H9 (cell line): ENCODE results near the gene RGS3. TPM values are rescaled to one million over a fixed set of nuclear protein-coding genes. Genes with fewer than 3 reads are reported as not detected.

Experiments
- DNase-seq: peaks from one replicate; pipeline ENCODE4 v3.0.0-alpha.2; 2017
- H2AFZ ChIP-seq: one replicate; pipeline ENCODE4 v1.6.1; 2013; ENCODE audit warnings: mild to moderate bottlenecking, low read length, control low read depth, moderate library complexity
- H2AK5ac ChIP-seq: 2 replicates; pipeline ENCODE4 v1.6.1; 2013; ENCODE audit warnings: low read length, control low read depth, mixed read lengths; ENCODE audit not compliant: insufficient read length
- H2BK120ac ChIP-seq: one replicate; pipeline ENCODE4 v1.6.1; 2013; ENCODE audit warnings: low read depth, mild to moderate bottlenecking, low read length, control low read depth, inconsistent platforms; ENCODE audit not compliant: poor library complexity, severe bottlenecking
- H2BK12ac ChIP-seq: 2 replicates; pipeline ENCODE4 v1.6.1; 2013; ENCODE audit warnings: low read length, control low read depth, mixed read lengths, low read depth; ENCODE audit not compliant: insufficient read length
- H2BK15ac ChIP-seq: 2 replicates; pipeline ENCODE4 v1.6.1; 2013; ENCODE audit warnings: low read depth, low read length, control low read depth
- H2BK20ac ChIP-seq: one replicate; pipeline ENCODE4 v1.6.1; 2013; ENCODE audit warnings: low read depth, mild to moderate bottlenecking, low read length, control low read depth, inconsistent platforms; ENCODE audit not compliant: poor library complexity, severe bottlenecking
- H2BK5ac ChIP-seq: 2 replicates; pipeline ENCODE4 v1.6.1; 2013; ENCODE audit warnings: low read length, control low read depth, mixed read lengths; ENCODE audit not compliant: insufficient read length
- H3K14ac ChIP-seq: 2 replicates; pipeline ENCODE4 v1.6.1; 2013; ENCODE audit warnings: low read length, control low read depth; ENCODE audit not compliant: insufficient read depth
- H3K18ac ChIP-seq: 2 replicates; pipeline ENCODE4 v1.6.1; 2013; ENCODE audit warnings: low read depth, mild to moderate bottlenecking, mixed read lengths, low read length, control low read depth; ENCODE audit not compliant: insufficient read length
- H3K23ac ChIP-seq: 2 replicates; pipeline ENCODE4 v1.6.1; 2013; ENCODE audit warnings: low read length, control low read depth, mixed read lengths, low read depth; ENCODE audit not compliant: insufficient read length
- H3K23me2 ChIP-seq: 2 replicates; pipeline ENCODE4 v1.6.1; 2013; ENCODE audit warnings: low read depth, mild to moderate bottlenecking, mixed read lengths, low read length, control low read depth; ENCODE audit not compliant: insufficient read length, poor library complexity, severe bottlenecking
- H3K27ac ChIP-seq: 2 replicates; pipeline ENCODE4 v1.5.1; 2013; ENCODE audit warnings: low read length, control low read depth, mixed read lengths, low read depth; ENCODE audit not compliant: insufficient read length
- H3K27me3 ChIP-seq: 2 replicates; pipeline ENCODE4 v1.6.1; 2013; ENCODE audit warnings: low read length, control low read depth, inconsistent platforms; ENCODE audit not compliant: insufficient read depth
- H3K4ac ChIP-seq: 2 replicates; pipeline ENCODE4 v1.6.1; 2013; ENCODE audit warnings: low read depth, mild to moderate bottlenecking, control low read depth, inconsistent platforms, low read length, moderate library complexity
- H3K4me1 ChIP-seq: 2 replicates; pipeline ENCODE4 v1.6.1; 2013; ENCODE audit warnings: low read length, control low read depth, inconsistent platforms; ENCODE audit not compliant: insufficient read depth
- H3K4me2 ChIP-seq: 2 replicates; pipeline ENCODE4 v1.6.1; 2013; ENCODE audit warnings: low read length, control low read depth, mixed read lengths; ENCODE audit not compliant: insufficient read length, insufficient read depth
- H3K56ac ChIP-seq: 2 replicates; pipeline ENCODE4 v1.6.1; 2013; ENCODE audit warnings: low read depth, mild to moderate bottlenecking, mixed read lengths, low read length, control low read depth; ENCODE audit not compliant: insufficient read length
- H3K79me1 ChIP-seq: 2 replicates; pipeline ENCODE4 v1.6.1; 2013; ENCODE audit warnings: low read depth, mild to moderate bottlenecking, moderate library complexity, low read length, control low read depth, inconsistent platforms; ENCODE audit not compliant: insufficient read depth, poor library complexity, severe bottlenecking
- H3K79me2 ChIP-seq: 2 replicates; pipeline ENCODE4 v1.6.1; 2013; ENCODE audit warnings: low read length, control low read depth, inconsistent platforms; ENCODE audit not compliant: insufficient read depth
- H3K9ac ChIP-seq: 2 replicates; pipeline ENCODE4 v1.6.1; 2013; ENCODE audit warnings: low read length, control low read depth, mixed read lengths; ENCODE audit not compliant: insufficient read length; ENCODE audit errors: extremely low read depth
- H3K9me3 ChIP-seq: one replicate; pipeline ENCODE4 v1.6.1; 2013; ENCODE audit warnings: low read depth, low read length, inconsistent platforms; ENCODE audit not compliant: control insufficient read depth
- H3T11ph ChIP-seq: one replicate; pipeline ENCODE4 v1.6.1; 2013; ENCODE audit warnings: mild to moderate bottlenecking, low read length, control low read depth, inconsistent platforms
- H4K20me1 ChIP-seq: one replicate; pipeline ENCODE4 v1.6.1; 2013; ENCODE audit not compliant: control insufficient read depth, insufficient read length, insufficient read depth
- H4K5ac ChIP-seq: 2 replicates; pipeline ENCODE4 v1.6.1; 2013; ENCODE audit warnings: low read depth, mild to moderate bottlenecking, mixed read lengths, low read length, control low read depth; ENCODE audit not compliant: insufficient read length
- H4K8ac ChIP-seq: replicated peaks from 2 replicates; pipeline ENCODE4 v1.6.1; 2013; ENCODE audit warnings: low read length, control low read depth, mixed read lengths, low read depth; ENCODE audit not compliant: insufficient read length
- H4K91ac ChIP-seq: 2 replicates; pipeline ENCODE4 v1.6.1; 2013; ENCODE audit warnings: low read depth, mild to moderate bottlenecking, moderate library complexity, mixed read lengths, low read length, control low read depth; ENCODE audit not compliant: insufficient read length
- H3K27ac Mint-ChIP-seq, 3 experiments: 2 replicates in 2 of 3; 3 replicates in 1 of 3; pipeline ENCODE4 v1.8.0; 2020 to 2021; ENCODE audit warnings: mixed read lengths in 3 of 3, mild to moderate bottlenecking in 1 of 3, moderate library complexity in 1 of 3
- H3K27me3 Mint-ChIP-seq: 2 replicates; pipeline ENCODE4 v1.8.0; 2021; ENCODE audit warnings: low read depth, mild to moderate bottlenecking, moderate library complexity, mixed read lengths
- H3K36me3 Mint-ChIP-seq, 3 experiments: 2 replicates in 2 of 3; 3 replicates in 1 of 3; pipeline ENCODE4 v1.8.0; 2020 to 2021; ENCODE audit warnings: low read depth in 3 of 3, mixed read lengths in 3 of 3; ENCODE audit not compliant: insufficient read depth in 1 of 3
- H3K4me1 Mint-ChIP-seq, 2 experiments: 2 replicates each; pipeline ENCODE4 v1.8.0; 2020; ENCODE audit warnings: mixed read lengths in 2 of 2
- H3K4me3 Mint-ChIP-seq, 2 experiments: 2 replicates in 1 of 2; 3 replicates in 1 of 2; pipeline ENCODE4 v1.8.0; 2020 to 2021; ENCODE audit warnings: mild to moderate bottlenecking in 2 of 2, mixed read lengths in 2 of 2, moderate library complexity in 1 of 2
- H3K9me3 Mint-ChIP-seq, 2 experiments: 2 replicates in 1 of 2; 3 replicates in 1 of 2; pipeline ENCODE4 v1.8.0; 2020; ENCODE audit warnings: mild to moderate bottlenecking in 2 of 2, mixed read lengths in 2 of 2, moderate library complexity in 1 of 2
- CTCF ChIP-seq: fragments of 200-600 bp; sonication (generic); conservative IDR thresholded peaks from 3 replicates; pipeline ENCODE4 v1.8.0; 2021; ENCODE audit warnings: antibody characterized with exemption, mild to moderate bottlenecking
- WGBS: extraction: QIAGEN DNeasy Blood & Tissue Kit; methylation state at CpG from one replicate; pipeline ENCODE4 v1.1.7; 2013; ENCODE audit warnings: missing lambda C conversion rate, low lambda C conversion rate, mixed read lengths; ENCODE audit not compliant: insufficient read length; ENCODE audit errors: extremely low coverage; 5-methylcytosine and 5-hydroxymethylcytosine counted together
- total RNA-seq: library from RNA; stranded (reverse); gene quantifications from 2 replicates; pipeline ENCODE4 v1.2.1, GENCODE V29; 2021

Gene RGS3
- total RNA-seq, 1 experiment from 2014 or later: 13.9 TPM

- Histone ChIP-seq H4K5ac (no peak overlapping the region), H3K27me3 (no peaks in the 10 kb centered on the region), H3K56ac (no peak overlapping the region), H3K18ac (peak overlapping the region; percentile 52), H3K23me2 (no peaks in the 10 kb centered on the region), H2AFZ (no peak overlapping the region), H3K79me1 (no peaks in the 10 kb centered on the region), H4K20me1 (no peaks in the 10 kb centered on the region), H2BK15ac (no peak overlapping the region), H3K14ac (peak overlapping the region; percentile 59; the same call in 1 of the 2 replicates), H2BK120ac (no peak overlapping the region), H3T11ph (no peak overlapping the region), H2BK20ac (no peak overlapping the region), H3K27ac (no peak overlapping the region), H3K9ac (no peak overlapping the region), H3K79me2 (no peaks in the 10 kb centered on the region), H3K9me3 (no peaks in the 10 kb centered on the region), H3K4ac (no peak overlapping the region), H4K8ac (no peak overlapping the region), H3K23ac (no peak overlapping the region), H2BK12ac (no peak overlapping the region), H4K91ac (no peak overlapping the region), H3K4me2 (no peak overlapping the region), H2AK5ac (no peak overlapping the region), H2BK5ac (no peak overlapping the region), H3K4me1 (peaks cover 10% of the 10 kb centered on the region; the same call in 1 of the 2 replicates)
- H3K36me3 Mint-ChIP-seq: peaks cover 0 to 6% (median 4%) of the 10 kb centered on the region in 3 experiments; a peak in 2 of 7 replicates
- H3K27ac Mint-ChIP-seq: peak overlapping the region; percentile 40 to 86 (median 68); a peak in 2 of 7 replicates
- H3K4me3 Mint-ChIP-seq: peak overlapping the region in 1 of 2 experiments; percentile 38; a peak in 1 of 5 replicates
- peaks cover 34 to 48% of the 10 kb centered on the region in 2 experiments for H3K4me1 Mint-ChIP-seq
- WGBS: no CpG with 5 or more reads among the region's 17 CpGs
- peaks cover 1% of the 10 kb centered on the region; the same call in 1 of the 2 replicates for H3K27me3 Mint-ChIP-seq
- no peaks in the 10 kb centered on the region for H3K9me3 Mint-ChIP-seq
- TF ChIP-seq CTCF: no peak
- peak; percentile 93 for DNase-seq
Observed at GRCh38 chr9:113602126-113603047, 138.9 kb downstream of the RGS3 start.
